KMS-11 (cell line): Measurements from ENCODE around the gene CIT.

Experiments used
- H2AFZ ChIP-seq: fragments of 200-600 bp; sonication (generic); 2 replicates; pipeline ENCODE4 v1.6.1; 2016; ENCODE audit warnings: antibody characterized with exemption, mixed run types, low read depth
- H3K27ac ChIP-seq: fragments of 200-600 bp; sonication (generic); 2 replicates; pipeline ENCODE4 v1.6.1; 2016; ENCODE audit warnings: mild to moderate bottlenecking, mixed run types
- H3K27me3 ChIP-seq: fragments of 200-600 bp; sonication (generic); 2 replicates; pipeline ENCODE4 v1.6.1; 2017; ENCODE audit warnings: mild to moderate bottlenecking, low read depth, mixed run types, moderate library complexity; ENCODE audit not compliant: insufficient read depth
- H3K36me3 ChIP-seq: fragments of 200-600 bp; sonication (generic); 2 replicates; pipeline ENCODE4 v1.6.1; 2017; ENCODE audit warnings: mild to moderate bottlenecking, mixed run types; ENCODE audit not compliant: insufficient read depth
- H3K4me1 ChIP-seq: fragments of 200-600 bp; sonication (generic); 2 replicates; pipeline ENCODE4 v1.6.1; 2016; ENCODE audit warnings: mild to moderate bottlenecking, low read depth, mixed run types; ENCODE audit not compliant: poor library complexity, severe bottlenecking
- H3K4me2 ChIP-seq: fragments of 200-600 bp; sonication (generic); 2 replicates; pipeline ENCODE4 v1.7.0; 2016; ENCODE audit warnings: mild to moderate bottlenecking, mixed run types
- H3K4me3 ChIP-seq: fragments of 200-600 bp; sonication (generic); IDR thresholded peaks from 2 replicates; pipeline ENCODE4 v1.6.1; 2017; ENCODE audit warnings: low read depth, low read length, mixed read lengths; ENCODE audit not compliant: insufficient read depth
- H3K79me2 ChIP-seq: fragments of 200-600 bp; sonication (generic); 2 replicates; pipeline ENCODE4 v1.6.1; 2016; ENCODE audit warnings: low read depth, mixed run types; ENCODE audit not compliant: insufficient read depth
- H3K9ac ChIP-seq: fragments of 200-600 bp; sonication (generic); 2 replicates; pipeline ENCODE4 v1.6.1; 2016; ENCODE audit warnings: mild to moderate bottlenecking, mixed run types
- H4K20me1 ChIP-seq: fragments of 200-600 bp; sonication (generic); 2 replicates; pipeline ENCODE4 v1.6.1; 2016; ENCODE audit warnings: mild to moderate bottlenecking, mixed run types; ENCODE audit not compliant: insufficient read depth
- CTCF ChIP-seq: fragments of 200-600 bp; sonication (generic); conservative IDR thresholded peaks from 2 replicates; pipeline ENCODE4 v1.6.1; 2017; ENCODE audit warnings: low read depth, mild to moderate bottlenecking, antibody characterized with exemption, low read length, moderate library complexity, mixed read lengths

CIT gene

GRCh38 chr12:119642986-119643385 lies 234.1 kb downstream of the CIT start:
- Histone ChIP-seq H3K4me1 (no peaks in the 10 kb centered on the region), H2AFZ (no peak overlapping the region), H3K27me3 (no peaks in the 10 kb centered on the region), H3K4me2 (no peak overlapping the region), H4K20me1 (no peaks in the 10 kb centered on the region), H3K36me3 (no peaks in the 10 kb centered on the region), H3K9ac (no peak overlapping the region), H3K27ac (no peak overlapping the region), H3K79me2 (no peaks in the 10 kb centered on the region), H3K4me3 (no peak overlapping the region)
- no peak for TF ChIP-seq CTCF
